Panc1 (cell line): ENCODE results near the gene MLH3. TPM values are rescaled to one million over a fixed set of nuclear protein-coding genes. Genes with fewer than 3 reads are reported as not detected.

Experiments used
- ATAC-seq: fragments of 200-7000 bp; cut with Tn5 transposase; 2 replicates; pipeline ENCODE4 v1.9.1; 2020; ENCODE audit warnings: mild to moderate bottlenecking, moderate library complexity
- BruUV-seq: library from RNA; stranded (reverse); fragments of 400-500 nt; replicated peaks from 2 replicates; lab custom pipeline; 2021; lab: Mats Ljungman, UMichigan
- CTCF ChIA-PET: fragments of 300-600 bp; sonication (Branson Sonifier 250); formaldehyde crosslinking; loops from one replicate; lab custom pipeline; 2022; ENCODE audit warnings: antibody characterized with exemption; lab: Charles Lee
- POLR2A ChIA-PET: fragments of 300-600 bp; sonication (Branson Sonifier 250); formaldehyde crosslinking; loops from one replicate; lab custom pipeline; 2022; ENCODE audit warnings: antibody characterized with exemption; lab: Charles Lee
- DNase-seq: peaks from one replicate; pipeline ENCODE4 v3.0.0-alpha.2; 2010; ENCODE audit warnings: low read depth, low spot score
- H3K27ac ChIP-seq: 2 replicates; pipeline ENCODE4 v1.5.1; 2011; ENCODE audit warnings: mild to moderate bottlenecking, low read length, inconsistent platforms
- H3K27me3 ChIP-seq: fragments of 200-500 bp; sonication (Bioruptor generic); 2 replicates; pipeline ENCODE4 v1.6.0; 2014; ENCODE audit warnings: low read length, inconsistent platforms; ENCODE audit not compliant: control insufficient read depth, insufficient read depth
- H3K36me3 ChIP-seq: fragments of 200-500 bp; sonication (Bioruptor generic); 2 replicates; pipeline ENCODE4 v1.5.1; 2014; ENCODE audit warnings: inconsistent platforms, mild to moderate bottlenecking, low read length, moderate library complexity; ENCODE audit not compliant: control insufficient read depth, insufficient read depth
- H3K4me1 ChIP-seq: 2 replicates; pipeline ENCODE4 v1.5.1; 2011; ENCODE audit warnings: inconsistent platforms, mild to moderate bottlenecking, low read length, moderate library complexity; ENCODE audit not compliant: control insufficient read depth, insufficient read depth
- H3K4me3 ChIP-seq, 2 experiments: 2 replicates each; pipeline ENCODE4 v1.5.1; 2011 to 2012; ENCODE audit warnings: low read depth in 2 of 2, low read length in 2 of 2, mild to moderate bottlenecking in 2 of 2, inconsistent platforms in 1 of 2, moderate library complexity in 1 of 2
- H3K9me3 ChIP-seq: fragments of 200-500 bp; sonication (Bioruptor generic); 2 replicates; pipeline ENCODE4 v1.5.1; 2014; ENCODE audit warnings: low read depth, mild to moderate bottlenecking, inconsistent platforms, low read length, moderate library complexity; ENCODE audit not compliant: control insufficient read depth, insufficient read depth
- POLR2AphosphoS5 ChIP-seq: IDR thresholded peaks from 2 replicates; pipeline ENCODE4 v1.6.1; 2012; ENCODE audit warnings: mild to moderate bottlenecking, low read depth, low read length, moderate library complexity
- SIN3A ChIP-seq: IDR thresholded peaks from 2 replicates; pipeline ENCODE4 v1.6.1; 2012; ENCODE audit warnings: low read depth, mild to moderate bottlenecking, low read length, moderate library complexity, borderline replicate concordance; ENCODE audit not compliant: insufficient read depth
- TCF7L2 ChIP-seq: IDR thresholded peaks from 2 replicates; pipeline ENCODE4 v1.6.1; 2011; ENCODE audit warnings: mild to moderate bottlenecking, low read depth, low read length, inconsistent platforms
- in situ Hi-C: cut with HindIII; loops from 2 replicates; pipeline ENCODE4 v1.10.0; 2016; ENCODE audit warnings: low sequenced_read_pairs, low pct_unique_long_range_greater_than_20kb
- intact Hi-C: fragments of 100-400 bp; cut with micrococcal nuclease; formaldehyde crosslinking; loops from one replicate; pipeline ENCODE4 v1.10.0; 2022; ENCODE audit not compliant: unreplicated experiment
- total RNA-seq: library from RNA; stranded (reverse); gene quantifications from one replicate; pipeline ENCODE4 v1.2.1, GENCODE V29; 2021; ENCODE audit not compliant: unreplicated experiment
- TF ChIP-seq, protein P1 (sequence below): fragments of 450-650 bp; IDR thresholded peaks from 2 replicates; pipeline ENCODE4 v1.5.1; 2017; ENCODE audit warnings: mild to moderate bottlenecking
- TF ChIP-seq, protein P2 (sequence below), 2 experiments: IDR thresholded peaks; 2 replicates each; pipeline ENCODE4 v1.6.1; 2011 to 2012; ENCODE audit warnings: low read depth in 2 of 2, control low read depth in 1 of 2, low read length in 1 of 2, mild to moderate bottlenecking in 1 of 2, moderate library complexity in 1 of 2; ENCODE audit not compliant: insufficient read depth in 1 of 2

MLH3 gene
- total RNA-seq, 1 experiment from 2014 or later = 17.0 TPM

DNA sequence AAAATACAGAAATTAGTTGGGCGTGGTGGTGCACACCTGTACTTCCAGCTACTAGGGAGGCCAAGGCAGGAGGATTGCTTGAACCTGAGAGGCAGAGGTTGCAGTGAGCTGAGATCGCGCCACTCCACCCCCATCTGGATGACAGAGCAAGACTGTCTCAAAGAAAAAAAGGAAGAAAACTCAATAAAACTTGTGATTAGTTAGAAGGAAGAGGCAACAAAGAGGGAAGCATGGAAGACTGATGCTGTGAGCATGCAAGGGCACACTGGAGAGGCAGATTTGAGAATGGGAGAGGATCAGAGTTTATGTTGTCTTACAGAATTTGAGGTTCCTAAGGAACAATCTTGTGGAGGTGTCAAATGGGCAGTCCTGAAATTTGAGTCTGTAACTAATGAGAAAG lies 15.4 kb upstream of the MLH3 start:
- BruUV-seq = no TSS peak
- Histone ChIP-seq H3K4me3 (no peak overlapping the region), H3K36me3 (no peaks in the 10 kb centered on the region; the same call in 1 of the 2 replicates), H3K27me3 (no peaks in the 10 kb centered on the region), H3K9me3 (no peaks in the 10 kb centered on the region), H3K4me1 (peaks cover 17% of the 10 kb centered on the region), H3K27ac (no peak overlapping the region)
- in situ Hi-C loops = no loop called here
- intact Hi-C loops = no loop called here
- POLR2A ChIA-PET = interaction anchor here (0.6 kb wide), 1 partner anchor 229 kb away, joined by 4 read pairs; no protein-coding TSS in a partner anchor
- DNase-seq (no peak), ATAC-seq (no peak)
- CTCF ChIA-PET = no interaction called here
- TF ChIP-seq, protein P1, sequence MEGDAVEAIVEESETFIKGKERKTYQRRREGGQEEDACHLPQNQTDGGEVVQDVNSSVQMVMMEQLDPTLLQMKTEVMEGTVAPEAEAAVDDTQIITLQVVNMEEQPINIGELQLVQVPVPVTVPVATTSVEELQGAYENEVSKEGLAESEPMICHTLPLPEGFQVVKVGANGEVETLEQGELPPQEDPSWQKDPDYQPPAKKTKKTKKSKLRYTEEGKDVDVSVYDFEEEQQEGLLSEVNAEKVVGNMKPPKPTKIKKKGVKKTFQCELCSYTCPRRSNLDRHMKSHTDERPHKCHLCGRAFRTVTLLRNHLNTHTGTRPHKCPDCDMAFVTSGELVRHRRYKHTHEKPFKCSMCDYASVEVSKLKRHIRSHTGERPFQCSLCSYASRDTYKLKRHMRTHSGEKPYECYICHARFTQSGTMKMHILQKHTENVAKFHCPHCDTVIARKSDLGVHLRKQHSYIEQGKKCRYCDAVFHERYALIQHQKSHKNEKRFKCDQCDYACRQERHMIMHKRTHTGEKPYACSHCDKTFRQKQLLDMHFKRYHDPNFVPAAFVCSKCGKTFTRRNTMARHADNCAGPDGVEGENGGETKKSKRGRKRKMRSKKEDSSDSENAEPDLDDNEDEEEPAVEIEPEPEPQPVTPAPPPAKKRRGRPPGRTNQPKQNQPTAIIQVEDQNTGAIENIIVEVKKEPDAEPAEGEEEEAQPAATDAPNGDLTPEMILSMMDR = no peak
- TF ChIP-seq POLR2AphosphoS5 = no peak
- TF ChIP-seq TCF7L2 = no peak

DNA sequence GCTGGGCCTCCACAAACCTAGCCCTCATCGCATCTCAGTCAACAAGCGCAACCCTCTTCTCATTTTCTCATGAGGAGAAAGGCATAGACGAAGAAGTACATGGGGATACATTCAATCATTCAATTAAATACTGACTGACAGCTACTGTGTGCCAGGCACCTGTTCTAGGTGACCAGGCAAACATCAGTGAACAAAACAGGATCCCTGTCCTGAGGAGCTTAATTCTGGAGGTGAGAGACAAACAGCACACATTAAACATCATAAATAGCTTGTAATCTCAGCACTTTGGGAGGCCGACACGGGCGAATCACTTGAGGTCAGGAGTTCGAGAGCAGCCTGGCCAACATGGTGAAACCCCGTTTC lies 12.9 kb upstream of the MLH3 start:
- BruUV-seq = no TSS peak
- peak overlapping the region; percentile 73 for H3K27ac ChIP-seq
- TF ChIP-seq TCF7L2 = no peak
- TF ChIP-seq, protein P2, sequence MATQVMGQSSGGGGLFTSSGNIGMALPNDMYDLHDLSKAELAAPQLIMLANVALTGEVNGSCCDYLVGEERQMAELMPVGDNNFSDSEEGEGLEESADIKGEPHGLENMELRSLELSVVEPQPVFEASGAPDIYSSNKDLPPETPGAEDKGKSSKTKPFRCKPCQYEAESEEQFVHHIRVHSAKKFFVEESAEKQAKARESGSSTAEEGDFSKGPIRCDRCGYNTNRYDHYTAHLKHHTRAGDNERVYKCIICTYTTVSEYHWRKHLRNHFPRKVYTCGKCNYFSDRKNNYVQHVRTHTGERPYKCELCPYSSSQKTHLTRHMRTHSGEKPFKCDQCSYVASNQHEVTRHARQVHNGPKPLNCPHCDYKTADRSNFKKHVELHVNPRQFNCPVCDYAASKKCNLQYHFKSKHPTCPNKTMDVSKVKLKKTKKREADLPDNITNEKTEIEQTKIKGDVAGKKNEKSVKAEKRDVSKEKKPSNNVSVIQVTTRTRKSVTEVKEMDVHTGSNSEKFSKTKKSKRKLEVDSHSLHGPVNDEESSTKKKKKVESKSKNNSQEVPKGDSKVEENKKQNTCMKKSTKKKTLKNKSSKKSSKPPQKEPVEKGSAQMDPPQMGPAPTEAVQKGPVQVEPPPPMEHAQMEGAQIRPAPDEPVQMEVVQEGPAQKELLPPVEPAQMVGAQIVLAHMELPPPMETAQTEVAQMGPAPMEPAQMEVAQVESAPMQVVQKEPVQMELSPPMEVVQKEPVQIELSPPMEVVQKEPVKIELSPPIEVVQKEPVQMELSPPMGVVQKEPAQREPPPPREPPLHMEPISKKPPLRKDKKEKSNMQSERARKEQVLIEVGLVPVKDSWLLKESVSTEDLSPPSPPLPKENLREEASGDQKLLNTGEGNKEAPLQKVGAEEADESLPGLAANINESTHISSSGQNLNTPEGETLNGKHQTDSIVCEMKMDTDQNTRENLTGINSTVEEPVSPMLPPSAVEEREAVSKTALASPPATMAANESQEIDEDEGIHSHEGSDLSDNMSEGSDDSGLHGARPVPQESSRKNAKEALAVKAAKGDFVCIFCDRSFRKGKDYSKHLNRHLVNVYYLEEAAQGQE (IDR thresholded peaks at IDR 0.05; ENCODE audit: insufficient read depth in 1 of 2, low read depth in 2 of 2, low read length in 1 of 2) = no peak
- peak; percentile 28; the same call in 1 of the 2 replicates for ATAC-seq
- peak overlapping the region; percentile 85 for H3K4me3 ChIP-seq
- ChIA-PET POLR2A (interaction anchor here (0.6 to 0.7 kb wide), 3 partner anchors 156 to 441 kb away, joined by 3 to 10 read pairs (median 3); no protein-coding TSS in a partner anchor), CTCF (no interaction called here)
- H3K27me3 ChIP-seq = no peaks in the 10 kb centered on the region
- H3K9me3 ChIP-seq = no peaks in the 10 kb centered on the region
- peaks cover 12% of the 10 kb centered on the region for H3K4me1 ChIP-seq
- no peak for DNase-seq
- H3K36me3 ChIP-seq = peaks cover 2% of the 10 kb centered on the region
- in situ Hi-C loops = no loop called here
- intact Hi-C loops = no loop called here

DNA sequence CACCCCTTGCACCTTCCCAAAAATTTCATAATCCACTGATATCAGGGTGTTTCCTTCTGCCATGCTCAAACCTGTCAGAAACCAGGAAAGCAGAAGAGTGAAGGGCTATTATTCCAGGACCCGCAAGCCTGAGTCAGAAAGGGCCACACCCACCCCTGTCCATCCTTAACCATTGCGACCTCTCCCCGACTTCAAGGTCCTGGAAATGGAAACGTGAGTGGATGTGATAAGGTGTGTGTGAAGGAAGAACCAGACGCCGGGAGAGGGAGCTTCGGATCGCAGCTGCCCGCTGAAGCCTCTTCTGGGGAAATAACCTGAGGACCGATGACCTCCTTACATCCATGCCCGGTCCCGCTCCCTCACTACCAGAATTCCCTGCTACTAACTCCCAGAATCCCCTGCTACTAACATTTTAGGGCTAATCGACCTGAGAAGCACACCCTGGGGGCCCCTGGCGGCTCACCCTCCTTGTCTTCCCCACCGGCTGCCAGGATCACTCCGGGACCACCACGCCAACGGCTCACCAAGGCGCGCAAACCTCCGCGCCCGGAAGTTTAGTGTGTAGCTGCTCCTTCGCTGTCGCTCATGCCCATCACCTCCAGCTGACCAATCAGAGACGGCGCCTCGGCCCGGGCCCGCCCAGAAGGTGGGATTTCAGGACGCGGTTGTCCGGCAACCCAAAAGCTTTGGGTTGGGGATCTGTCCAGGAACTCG lies 12.4 kb upstream of the MLH3 start, which contains the start of gene ACYP1:
Gene ACYP1 (minus strand): TSS at position 534 of the 714 bp plus-strand sequence. CDS start 471 bp downstream, at position 63.
- CTCF ChIA-PET = no interaction called here
- POLR2A ChIA-PET = interaction anchor here (0.6 to 0.7 kb wide), 3 partner anchors 156 to 441 kb away, joined by 3 to 10 read pairs (median 3); no protein-coding TSS in a partner anchor
- DNase-seq = no peak
- no TSS peak for BruUV-seq
- Histone ChIP-seq H3K36me3 (peaks cover 2% of the 10 kb centered on the region), H3K4me1 (peaks cover 12% of the 10 kb centered on the region), H3K27ac (peak within 1 kb of the TSS; percentile 92), H3K9me3 (no peaks in the 10 kb centered on the region), H3K4me3 (peak within 1 kb of the TSS; percentile 85), H3K27me3 (no peaks in the 10 kb centered on the region)
- ATAC-seq = peak; percentile 98
- in situ Hi-C loops (no loop called here), intact Hi-C loops (no loop called here)
- TF ChIP-seq, protein P2 (IDR thresholded peaks at IDR 0.05; ENCODE audit: insufficient read depth in 1 of 2, low read depth in 2 of 2, low read length in 1 of 2) = 0 out of 4 replicates have a peak, but pooled peaks of 1 of the 2 experiments have one; percentile 36
- TF ChIP-seq POLR2AphosphoS5 = peak; percentile 76
- 0 out of 2 replicates have a peak, but pooled peaks have one; percentile 65 for TF ChIP-seq SIN3A
- TF ChIP-seq, protein P1 = no peak
